ENCODE results near the gene FBN3.

FBN3 gene

DNA sequence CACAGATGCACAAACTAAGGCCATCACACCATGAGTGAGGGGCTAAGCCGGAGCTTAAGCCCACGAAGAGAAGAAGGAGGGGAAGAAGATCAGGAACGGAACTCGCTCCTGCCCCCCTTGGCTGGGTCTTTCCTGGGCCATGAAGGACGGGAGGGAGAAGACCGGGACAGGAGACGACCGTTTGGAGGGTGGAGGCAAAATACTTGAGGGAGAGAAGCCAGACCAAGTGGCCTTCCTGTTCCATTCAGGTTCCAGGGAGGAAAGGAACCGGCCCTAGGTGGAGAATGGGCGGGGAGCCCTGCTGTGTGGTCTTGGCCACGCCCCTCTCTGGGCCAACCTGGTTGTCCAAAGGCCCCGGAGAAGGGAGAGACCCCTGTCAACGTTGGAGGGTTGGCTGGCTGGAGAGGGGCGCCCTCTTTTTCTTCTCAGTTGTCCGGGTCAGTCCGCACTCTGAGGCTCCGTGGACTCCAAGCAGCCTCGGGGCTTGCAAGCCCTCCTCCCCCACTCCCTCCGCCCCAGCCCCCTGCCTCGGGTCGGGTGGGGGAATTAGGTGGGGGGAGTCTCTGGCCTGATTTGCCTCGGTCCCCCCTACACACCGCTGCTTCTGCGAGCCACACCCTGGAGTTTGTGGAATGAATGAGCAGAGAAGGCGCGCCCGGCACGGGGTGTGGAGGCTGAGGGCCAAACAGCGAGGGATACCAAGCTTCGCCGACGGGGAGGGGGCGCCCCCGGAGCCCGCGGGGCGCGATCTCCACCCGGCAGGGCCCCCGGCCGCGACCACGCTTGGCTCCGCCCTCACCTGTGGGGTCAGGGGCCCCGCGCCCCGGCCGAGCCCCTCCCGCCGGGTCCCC is 757 bp downstream of the FBN3 start (continued):
- TF ChIP-seq ZNF19 (tag by site-specific recombination; IDR thresholded peaks at IDR 0.05; ENCODE audit: low read depth) (no peak), IKZF3 (tag by site-specific recombination; IDR thresholded peaks at IDR 0.05) (peak; percentile 48; the same call in 1 of the 2 replicates), ZFHX2 (tag by site-specific recombination; conservative IDR thresholded peaks at IDR 0.05) (peak; percentile 7; the same call in 1 of the 2 replicates), ZBTB17 (tag by site-specific recombination; IDR thresholded peaks at IDR 0.05) (0 out of 2 replicates have a peak, but pooled peaks have one; percentile 16)

DNA sequence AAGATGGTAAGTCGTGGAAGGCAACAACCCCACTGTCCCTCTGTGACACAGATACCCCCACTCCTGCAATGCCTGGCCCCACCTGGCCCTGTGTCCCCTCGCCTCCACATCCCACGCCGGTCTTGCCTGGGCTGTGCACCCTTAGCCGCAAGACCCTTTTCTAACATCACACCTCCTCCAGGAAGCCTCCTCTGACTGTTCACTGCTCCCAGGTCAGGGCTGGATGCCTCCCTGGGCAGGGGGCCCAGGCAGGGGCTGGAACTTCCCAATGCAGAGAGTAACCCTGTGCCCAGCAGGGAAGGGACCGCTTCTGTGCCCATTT is 1.3 kb downstream of the FBN3 start:
- TF ChIP-seq ZNF837 (tag by site-specific recombination; IDR thresholded peaks at IDR 0.05) (no peak), KLF8 (tag by site-specific recombination; IDR thresholded peaks at IDR 0.05) (0 out of 2 replicates have a peak, but pooled peaks have one; percentile 30), ZNF658 (tag by site-specific recombination; IDR thresholded peaks at IDR 0.05) (no peak), ZNF654 (tag by site-specific recombination; IDR thresholded peaks at IDR 0.05; ENCODE audit: low read depth) (no peak), ZXDB (tag by site-specific recombination; IDR thresholded peaks at IDR 0.05) (0 out of 2 replicates have a peak, but pooled peaks have one; percentile 21), GLI2 (tag by site-specific recombination; IDR thresholded peaks at IDR 0.05; ENCODE audit: borderline replicate concordance, low read depth) (no peak), ZNF121 (tag by site-specific recombination; IDR thresholded peaks at IDR 0.05) (0 out of 2 replicates have a peak, but pooled peaks have one; percentile 31), ZNF521 (tag by site-specific recombination; IDR thresholded peaks at IDR 0.05) (no peak), KLF16 (tag by site-specific recombination; IDR thresholded peaks at IDR 0.05) (no peak), ZNF747 (tag by site-specific recombination; IDR thresholded peaks at IDR 0.05) (no peak), ZNF544 (tag by site-specific recombination; IDR thresholded peaks at IDR 0.05) (no peak)
- TF ChIP-seq, protein P1, sequence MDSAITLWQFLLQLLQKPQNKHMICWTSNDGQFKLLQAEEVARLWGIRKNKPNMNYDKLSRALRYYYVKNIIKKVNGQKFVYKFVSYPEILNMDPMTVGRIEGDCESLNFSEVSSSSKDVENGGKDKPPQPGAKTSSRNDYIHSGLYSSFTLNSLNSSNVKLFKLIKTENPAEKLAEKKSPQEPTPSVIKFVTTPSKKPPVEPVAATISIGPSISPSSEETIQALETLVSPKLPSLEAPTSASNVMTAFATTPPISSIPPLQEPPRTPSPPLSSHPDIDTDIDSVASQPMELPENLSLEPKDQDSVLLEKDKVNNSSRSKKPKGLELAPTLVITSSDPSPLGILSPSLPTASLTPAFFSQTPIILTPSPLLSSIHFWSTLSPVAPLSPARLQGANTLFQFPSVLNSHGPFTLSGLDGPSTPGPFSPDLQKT (IDR thresholded peaks at IDR 0.05; ENCODE audit: borderline replicate concordance, low read depth, low read length), result no peak
- TF ChIP-seq, protein P2, sequence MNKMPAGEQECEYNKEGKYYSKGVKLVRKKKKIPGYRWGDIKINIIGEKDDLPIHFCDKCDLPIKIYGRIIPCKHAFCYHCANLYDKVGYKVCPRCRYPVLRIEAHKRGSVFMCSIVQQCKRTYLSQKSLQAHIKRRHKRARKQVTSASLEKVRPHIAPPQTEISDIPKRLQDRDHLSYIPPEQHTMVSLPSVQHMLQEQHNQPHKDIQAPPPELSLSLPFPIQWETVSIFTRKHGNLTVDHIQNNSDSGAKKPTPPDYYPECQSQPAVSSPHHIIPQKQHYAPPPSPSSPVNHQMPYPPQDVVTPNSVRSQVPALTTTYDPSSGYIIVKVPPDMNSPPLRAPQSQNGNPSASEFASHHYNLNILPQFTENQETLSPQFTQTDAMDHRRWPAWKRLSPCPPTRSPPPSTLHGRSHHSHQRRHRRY (tag by site-specific recombination; IDR thresholded peaks at IDR 0.05), result no peak
- TF ChIP-seq, protein P3, sequence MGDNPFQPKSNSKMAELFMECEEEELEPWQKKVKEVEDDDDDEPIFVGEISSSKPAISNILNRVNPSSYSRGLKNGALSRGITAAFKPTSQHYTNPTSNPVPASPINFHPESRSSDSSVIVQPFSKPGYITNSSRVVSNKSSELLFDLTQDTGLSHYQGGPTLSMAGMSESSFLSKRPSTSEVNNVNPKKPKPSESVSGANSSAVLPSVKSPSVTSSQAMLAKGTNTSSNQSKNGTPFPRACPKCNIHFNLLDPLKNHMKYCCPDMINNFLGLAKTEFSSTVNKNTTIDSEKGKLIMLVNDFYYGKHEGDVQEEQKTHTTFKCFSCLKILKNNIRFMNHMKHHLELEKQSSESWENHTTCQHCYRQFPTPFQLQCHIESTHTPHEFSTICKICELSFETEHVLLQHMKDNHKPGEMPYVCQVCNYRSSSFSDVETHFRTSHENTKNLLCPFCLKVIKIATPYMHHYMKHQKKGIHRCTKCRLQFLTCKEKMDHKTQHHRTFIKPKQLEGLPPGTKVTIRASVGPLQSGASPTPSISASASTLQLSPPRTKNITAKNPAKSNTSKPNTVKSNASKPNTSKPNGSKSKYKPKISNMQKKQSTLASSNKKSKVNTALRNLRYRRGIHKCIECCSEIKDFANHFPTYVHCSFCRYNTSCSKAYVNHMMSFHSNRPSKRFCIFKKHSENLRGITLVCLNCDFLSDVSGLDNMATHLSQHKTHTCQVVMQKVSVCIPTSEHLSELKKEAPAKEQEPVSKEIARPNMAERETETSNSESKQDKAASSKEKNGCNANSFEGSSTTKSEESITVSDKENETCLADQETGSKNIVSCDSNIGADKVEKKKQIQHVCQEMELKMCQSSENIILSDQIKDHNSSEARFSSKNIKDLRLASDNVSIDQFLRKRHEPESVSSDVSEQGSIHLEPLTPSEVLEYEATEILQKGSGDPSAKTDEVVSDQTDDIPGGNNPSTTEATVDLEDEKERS (tag by site-specific recombination; IDR thresholded peaks at IDR 0.05), result 0 out of 2 replicates have a peak, but pooled peaks have one; percentile 46
- TF ChIP-seq, protein P4, sequence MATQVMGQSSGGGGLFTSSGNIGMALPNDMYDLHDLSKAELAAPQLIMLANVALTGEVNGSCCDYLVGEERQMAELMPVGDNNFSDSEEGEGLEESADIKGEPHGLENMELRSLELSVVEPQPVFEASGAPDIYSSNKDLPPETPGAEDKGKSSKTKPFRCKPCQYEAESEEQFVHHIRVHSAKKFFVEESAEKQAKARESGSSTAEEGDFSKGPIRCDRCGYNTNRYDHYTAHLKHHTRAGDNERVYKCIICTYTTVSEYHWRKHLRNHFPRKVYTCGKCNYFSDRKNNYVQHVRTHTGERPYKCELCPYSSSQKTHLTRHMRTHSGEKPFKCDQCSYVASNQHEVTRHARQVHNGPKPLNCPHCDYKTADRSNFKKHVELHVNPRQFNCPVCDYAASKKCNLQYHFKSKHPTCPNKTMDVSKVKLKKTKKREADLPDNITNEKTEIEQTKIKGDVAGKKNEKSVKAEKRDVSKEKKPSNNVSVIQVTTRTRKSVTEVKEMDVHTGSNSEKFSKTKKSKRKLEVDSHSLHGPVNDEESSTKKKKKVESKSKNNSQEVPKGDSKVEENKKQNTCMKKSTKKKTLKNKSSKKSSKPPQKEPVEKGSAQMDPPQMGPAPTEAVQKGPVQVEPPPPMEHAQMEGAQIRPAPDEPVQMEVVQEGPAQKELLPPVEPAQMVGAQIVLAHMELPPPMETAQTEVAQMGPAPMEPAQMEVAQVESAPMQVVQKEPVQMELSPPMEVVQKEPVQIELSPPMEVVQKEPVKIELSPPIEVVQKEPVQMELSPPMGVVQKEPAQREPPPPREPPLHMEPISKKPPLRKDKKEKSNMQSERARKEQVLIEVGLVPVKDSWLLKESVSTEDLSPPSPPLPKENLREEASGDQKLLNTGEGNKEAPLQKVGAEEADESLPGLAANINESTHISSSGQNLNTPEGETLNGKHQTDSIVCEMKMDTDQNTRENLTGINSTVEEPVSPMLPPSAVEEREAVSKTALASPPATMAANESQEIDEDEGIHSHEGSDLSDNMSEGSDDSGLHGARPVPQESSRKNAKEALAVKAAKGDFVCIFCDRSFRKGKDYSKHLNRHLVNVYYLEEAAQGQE (tag by site-specific recombination; IDR thresholded peaks at IDR 0.05), result no peak
- TF ChIP-seq, protein P5, sequence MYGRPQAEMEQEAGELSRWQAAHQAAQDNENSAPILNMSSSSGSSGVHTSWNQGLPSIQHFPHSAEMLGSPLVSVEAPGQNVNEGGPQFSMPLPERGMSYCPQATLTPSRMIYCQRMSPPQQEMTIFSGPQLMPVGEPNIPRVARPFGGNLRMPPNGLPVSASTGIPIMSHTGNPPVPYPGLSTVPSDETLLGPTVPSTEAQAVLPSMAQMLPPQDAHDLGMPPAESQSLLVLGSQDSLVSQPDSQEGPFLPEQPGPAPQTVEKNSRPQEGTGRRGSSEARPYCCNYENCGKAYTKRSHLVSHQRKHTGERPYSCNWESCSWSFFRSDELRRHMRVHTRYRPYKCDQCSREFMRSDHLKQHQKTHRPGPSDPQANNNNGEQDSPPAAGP (tag by site-specific recombination; IDR thresholded peaks at IDR 0.05), result 0 out of 2 replicates have a peak, but pooled peaks have one; percentile 42
- H3K4me1 ChIP-seq (ENCODE audit: control insufficient read depth, insufficient read depth, low read length), result no peaks in the 10 kb centered on the region
- H3K27ac ChIP-seq (ENCODE audit: extremely low read depth, low read depth, low read length), result no peak overlapping the region
- no peaks in the 10 kb centered on the region for H3K36me3 ChIP-seq (ENCODE audit: control insufficient read depth in 2 of 2, insufficient read depth in 1 of 2, low read length in 2 of 2)
- CTCF ChIA-PET, result interaction anchor here (0.6 kb wide), 1 partner anchor 383 kb away, joined by 3 read pairs; no protein-coding TSS in a partner anchor
- no peaks in the 10 kb centered on the region for H3K9me3 ChIP-seq (ENCODE audit: control insufficient read depth, insufficient read depth, low read depth, low read length)
- POLR2A ChIA-PET, result no interaction called here
- H3K4me3 ChIP-seq (ENCODE audit: low read depth, low read length), result no peak overlapping the region

Data from HEK293 (cell line).